ENCODE measurements around the gene SLC38A6.

Gene SLC38A6

DNA sequence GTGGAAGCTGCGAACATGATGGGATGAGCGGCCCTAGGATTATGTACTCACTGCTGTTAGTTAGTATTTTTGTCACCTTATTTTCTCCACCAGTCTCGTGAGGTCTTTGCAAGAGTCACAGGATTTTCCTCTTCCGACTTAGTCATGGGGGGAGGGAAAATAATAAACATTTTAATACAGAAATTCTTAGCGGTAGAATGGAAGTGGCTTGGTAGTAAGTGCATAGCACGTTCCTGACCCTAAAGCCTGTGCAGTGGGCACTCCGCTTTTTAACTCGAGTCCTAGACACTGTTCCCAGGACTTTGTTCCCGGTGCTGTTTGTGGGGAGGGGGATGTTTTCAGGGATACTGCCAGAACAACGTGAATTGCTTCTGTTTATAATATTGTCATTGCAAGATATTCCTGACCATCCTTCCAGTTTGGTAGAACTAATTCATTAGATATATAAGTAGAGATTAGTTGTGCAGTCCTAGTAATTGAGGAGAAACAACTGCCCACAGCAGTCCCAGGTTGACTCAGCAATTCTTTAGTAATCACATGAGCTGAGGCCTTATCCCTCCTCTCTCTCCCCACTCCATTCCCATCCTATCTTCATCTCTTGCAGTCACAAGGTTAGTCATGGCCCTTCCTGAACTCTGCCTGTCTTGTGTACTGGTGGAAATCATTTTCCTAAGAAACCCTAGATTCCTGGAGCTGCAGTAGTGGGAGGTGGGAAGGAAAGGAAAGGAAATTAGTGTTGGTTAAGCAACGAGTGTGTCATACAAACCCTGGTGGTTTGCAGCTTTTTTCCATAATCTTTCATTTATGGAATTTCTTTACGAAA lies 799 bp downstream of the SLC38A6 start:
- no peak for DNase-seq

DNA sequence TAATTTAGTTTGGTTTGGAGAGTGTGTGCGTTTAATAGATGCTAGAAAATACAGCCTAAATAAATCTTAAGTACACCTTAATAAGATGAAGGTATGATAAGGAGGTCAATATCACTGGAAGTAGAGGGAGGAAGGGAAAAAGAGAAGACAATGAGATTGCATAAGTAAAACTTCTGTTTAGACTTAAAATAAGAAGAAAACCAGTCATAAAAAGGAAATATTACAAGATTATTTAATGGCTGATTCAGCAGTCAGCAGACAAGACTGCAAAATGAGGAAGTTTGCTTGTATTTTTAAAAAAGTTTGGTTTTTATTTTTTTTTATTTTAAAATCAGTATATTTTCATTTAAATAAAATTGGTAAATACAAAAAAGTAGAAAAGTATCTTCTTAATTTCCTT lies 3.2 kb downstream of the SLC38A6 start:
- no peak for DNase-seq

DNA sequence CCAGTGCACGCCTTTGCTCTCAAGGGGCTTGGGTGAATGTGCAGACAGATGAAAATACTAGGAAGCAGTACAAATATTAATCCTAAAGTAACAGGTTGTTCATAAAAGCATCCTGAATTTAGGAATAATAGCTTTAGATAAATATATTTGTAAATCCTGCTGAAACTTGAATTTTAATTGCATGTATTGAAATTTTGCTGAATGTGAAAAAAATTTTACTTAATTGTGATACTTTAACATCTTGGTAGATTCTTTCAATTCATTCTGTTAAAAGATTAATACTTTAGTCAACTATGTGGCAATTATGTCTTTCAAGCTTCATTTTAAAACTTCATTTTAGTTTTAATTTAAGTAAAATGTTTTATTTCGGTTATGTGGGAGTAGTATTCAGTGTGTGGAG lies 5.5 kb downstream of the SLC38A6 start:
- no peak for DNase-seq

DNA sequence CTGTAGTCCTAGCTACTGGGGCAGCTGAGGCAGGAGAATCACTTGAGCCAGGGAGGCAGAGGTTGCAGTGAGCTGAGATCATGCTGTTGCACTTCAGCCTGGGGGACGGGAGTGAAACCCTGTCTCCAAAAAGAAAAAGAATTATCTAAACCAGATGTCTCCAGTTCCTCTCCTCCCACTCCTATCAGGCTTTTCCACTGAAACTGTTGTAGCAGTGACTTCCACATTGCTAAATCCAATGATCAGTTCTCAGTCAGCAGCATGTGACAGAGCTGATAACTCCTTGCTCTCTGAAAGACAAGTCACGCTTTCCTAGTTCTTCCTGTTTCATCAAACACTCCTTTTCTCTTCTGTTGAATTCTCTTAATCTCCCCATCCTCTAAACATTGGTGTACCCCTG lies 8.6 kb downstream of the SLC38A6 start:
- no peak for DNase-seq

DNA sequence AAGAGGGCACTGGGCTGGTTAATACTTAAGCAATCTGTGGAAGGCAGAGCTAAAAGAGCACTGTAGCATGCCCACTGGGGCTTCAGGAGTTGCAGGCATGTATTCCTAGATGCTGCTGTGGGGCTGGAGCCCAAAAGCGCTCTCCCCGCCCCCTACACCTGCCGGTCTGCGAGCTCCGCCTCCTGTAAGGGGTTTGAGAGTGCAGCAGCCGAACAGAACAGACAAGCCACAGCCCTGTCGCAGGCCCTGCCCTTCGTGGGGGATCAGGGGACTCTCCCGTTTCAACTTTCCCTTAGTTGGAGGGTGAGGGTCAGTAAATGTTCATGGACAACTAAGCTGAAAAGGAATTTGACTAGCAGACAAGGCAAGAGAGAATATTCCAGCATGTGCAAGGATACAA lies 17.6 kb downstream of the SLC38A6 start:
- DNase-seq = no peak

- no peak for DNase-seq
Measured at GRCh38 chr14:60999536-60999935, 18.5 kb downstream of the SLC38A6 start.

DNA sequence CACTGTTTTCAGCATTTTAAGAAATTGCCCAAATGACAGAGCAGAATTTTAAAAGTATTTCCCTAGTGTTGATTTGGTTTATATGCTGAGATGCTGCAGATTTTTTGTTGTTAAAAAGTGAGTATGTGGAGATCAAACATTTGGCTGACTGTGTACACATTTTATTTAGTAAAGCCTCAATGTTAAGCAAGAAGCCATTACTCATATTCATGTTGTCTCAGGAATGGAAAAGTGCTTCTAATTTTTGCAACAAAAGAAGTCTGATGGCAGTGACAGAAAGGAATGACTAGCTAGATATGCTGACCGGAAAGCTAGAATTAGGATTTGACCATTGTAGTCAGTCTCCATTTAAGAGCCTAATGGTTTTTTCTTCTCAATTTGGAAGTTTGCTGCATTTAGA lies 22.5 kb downstream of the SLC38A6 start:
- DNase-seq = no peak

- no peak for DNase-seq
Measured at GRCh38 chr14:61019537-61019936, 38.5 kb downstream of the SLC38A6 start.

DNA sequence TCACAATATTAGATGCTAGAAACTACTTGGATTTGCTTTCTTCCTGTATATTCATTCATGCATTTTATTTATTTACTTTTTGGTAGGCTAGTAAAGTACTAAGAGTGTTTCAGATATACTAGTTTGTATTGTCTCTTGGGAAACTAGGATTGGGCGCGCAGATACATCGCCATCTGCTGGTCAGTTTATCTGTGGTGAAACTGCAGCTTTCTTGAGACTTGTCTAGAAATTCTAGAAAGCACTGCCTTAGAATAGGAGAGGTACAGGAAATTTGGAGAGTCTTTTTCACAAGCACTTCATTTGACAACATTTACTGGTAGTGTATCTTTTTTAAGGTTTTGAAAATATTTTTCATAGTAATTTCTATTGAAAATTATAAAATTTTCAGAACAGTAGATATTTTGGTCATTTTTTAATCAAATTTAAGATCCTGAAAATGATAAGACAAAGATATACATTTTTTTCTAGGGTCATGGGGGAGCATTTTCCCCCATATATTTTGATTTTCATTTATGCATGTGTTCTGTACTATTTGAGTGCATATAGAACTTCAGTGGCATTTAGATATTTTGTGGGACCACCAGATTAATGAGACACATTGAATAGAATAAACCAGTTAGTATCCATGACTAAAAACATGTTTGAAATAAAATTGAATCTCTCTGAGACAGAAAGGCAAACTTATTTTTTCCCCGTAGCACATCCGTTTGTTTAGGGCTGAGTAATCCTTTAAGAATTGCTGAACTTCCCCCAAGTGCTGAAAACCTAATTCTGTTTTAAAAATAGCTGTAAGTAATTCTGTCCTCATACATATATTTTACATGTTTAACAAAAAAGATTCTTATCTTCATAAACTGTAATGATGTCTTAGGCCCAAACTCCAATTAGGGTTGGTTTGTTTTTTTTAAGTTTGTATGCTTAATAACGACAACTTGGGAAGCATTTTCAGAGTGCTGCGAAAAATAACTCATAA lies 44.5 kb downstream of the SLC38A6 start:
- DNase-seq = peak; percentile 46 to 48

GRCh38 chr14:61026526-61026925 lies 45.5 kb downstream of the SLC38A6 start:
- no peak for DNase-seq

DNA sequence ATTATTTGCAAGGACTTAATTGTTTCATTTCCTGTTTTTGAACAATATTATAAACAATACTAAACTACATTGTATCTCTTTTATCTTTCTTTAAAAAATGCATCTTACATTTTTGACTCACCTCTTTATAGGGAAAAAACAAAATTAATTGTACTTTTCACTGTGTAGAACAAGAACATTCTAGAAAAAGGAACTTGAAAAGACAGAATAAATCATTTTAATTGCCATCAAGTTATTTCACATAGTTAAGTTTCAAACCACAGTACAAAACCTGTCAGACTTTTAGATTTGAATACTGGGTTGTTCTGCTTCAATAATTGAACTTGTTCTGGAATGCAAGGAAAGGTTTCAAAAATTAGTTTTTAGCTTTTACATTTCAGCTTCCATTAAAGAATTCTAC lies 50.0 kb downstream of the SLC38A6 start:
- no peak for DNase-seq

GRCh38 chr14:61033054-61033453 lies 52.0 kb downstream of the SLC38A6 start:
- no peak for DNase-seq

DNA sequence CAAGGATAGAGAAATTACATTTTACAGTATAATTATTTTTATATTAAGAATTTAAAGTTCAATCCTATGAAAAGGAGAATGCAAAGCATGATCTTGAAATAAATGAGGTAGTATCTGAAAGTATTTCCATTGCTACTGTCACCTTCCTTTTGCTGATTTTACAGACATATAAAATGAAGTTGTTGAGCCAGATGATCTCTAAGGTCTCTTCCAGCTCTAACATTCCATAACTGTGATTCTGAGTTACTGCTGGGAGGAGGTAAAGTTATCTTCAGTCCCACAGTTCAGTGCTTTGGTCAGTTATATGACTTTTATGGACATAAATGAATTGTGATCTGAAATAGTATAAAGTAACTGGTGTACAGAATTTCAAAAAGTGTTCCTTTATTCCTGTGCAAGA lies 52.8 kb downstream of the SLC38A6 start:
- DNase-seq = no peak

GRCh38 chr14:61034416-61035120 lies 53.5 kb downstream of the SLC38A6 start:
- no peak for DNase-seq

DNA sequence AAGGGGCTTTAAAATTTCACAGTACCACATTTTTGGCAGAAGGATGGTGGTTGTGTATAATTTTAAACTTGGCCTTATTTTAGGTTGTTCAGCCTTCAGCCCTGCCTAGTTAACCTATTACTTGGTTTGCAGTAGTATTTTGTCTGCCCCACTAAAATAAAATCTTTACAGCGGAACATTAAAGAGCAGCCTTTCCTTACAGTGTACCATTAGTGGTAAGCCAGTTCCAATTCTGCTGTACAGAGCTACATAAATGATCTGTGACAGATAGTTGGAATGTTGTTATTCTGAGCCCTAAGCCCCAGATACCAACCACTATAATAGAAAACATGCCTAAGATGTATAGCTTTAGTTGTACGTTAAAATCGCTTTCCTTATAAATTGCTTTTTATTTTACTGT lies 56.2 kb downstream of the SLC38A6 start:
- no peak for DNase-seq

DNA sequence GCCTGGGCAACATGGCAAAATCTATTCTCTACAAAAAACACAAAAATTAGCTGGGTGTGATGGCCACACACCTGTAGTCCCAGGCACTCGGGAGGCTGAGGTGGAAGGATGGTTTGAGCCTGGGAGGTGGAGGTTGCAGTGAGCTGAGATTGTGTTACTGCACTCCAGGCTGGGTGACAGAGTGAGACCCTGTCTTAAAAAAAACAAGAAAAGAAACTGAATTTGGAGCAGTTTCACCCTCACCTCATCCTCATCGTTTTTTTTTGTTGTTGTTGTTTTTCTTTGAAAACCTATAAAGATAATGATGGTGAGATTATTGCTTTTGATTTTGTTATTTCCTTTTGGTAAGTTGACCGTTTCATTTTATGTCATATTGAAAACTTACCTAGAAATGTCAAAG lies 60.7 kb downstream of the SLC38A6 start:
- no peak for DNase-seq

- no peak for DNase-seq
Measured at GRCh38 chr14:61042220-61042619, 61.2 kb downstream of the SLC38A6 start.

DNA sequence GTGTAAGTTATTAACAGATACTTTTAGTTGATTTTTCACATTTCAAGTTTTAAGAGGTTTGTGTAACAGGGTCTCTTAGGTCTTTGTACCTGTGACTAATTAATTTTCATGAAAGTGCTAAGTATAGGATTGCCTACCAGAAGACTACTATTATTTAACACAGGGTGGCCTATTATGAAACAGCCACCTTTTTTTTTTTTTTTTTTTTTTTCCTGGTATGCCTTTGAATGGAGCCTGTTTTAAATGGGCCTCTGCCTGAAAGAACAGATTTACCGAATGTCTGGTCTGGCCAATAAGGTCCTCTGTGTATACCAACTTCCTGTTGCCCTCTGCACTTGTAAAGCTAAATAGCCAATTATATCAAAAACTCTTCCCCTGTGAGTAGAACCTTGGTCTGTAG lies 62.5 kb downstream of the SLC38A6 start:
- DNase-seq = no peak

DNA sequence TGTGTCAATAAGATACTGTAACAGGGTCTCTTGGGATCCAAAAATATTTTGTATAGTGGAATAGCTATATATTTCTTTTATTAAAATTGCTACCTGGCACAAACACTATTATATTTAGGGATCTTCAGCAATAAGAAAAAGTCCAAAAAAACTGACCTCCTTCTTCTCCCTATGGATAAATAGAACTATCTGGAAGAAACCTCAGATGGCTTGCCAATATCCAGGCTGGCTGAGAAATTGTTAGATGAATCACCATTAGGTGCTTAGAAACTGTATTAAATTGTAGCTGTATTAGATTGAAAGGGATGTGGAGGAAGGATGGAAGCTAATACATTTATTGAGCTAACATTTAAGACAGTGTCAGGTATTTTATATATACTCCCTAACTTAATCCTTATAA lies 66.0 kb downstream of the SLC38A6 start:
- DNase-seq = no peak

GRCh38 chr14:61048640-61049039 lies 67.6 kb downstream of the SLC38A6 start:
- DNase-seq = no peak

DNA sequence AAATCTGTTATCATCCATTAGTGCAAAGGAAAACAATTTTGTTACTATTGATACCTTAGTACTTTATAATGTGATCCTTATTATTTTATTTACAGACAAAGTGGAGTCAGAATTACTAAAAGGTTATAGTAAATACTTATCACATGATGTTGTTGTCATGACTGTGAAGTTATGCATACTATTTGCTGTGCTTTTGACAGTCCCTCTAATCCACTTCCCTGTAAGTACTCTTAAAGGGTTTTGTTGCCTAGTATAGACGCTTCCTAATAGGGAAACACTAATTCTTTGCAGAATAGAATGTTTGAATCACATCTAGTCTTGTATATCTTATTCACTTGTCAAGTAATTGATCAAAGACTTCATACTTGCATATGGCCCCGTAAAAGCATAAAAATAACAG lies 69.4 kb downstream of the SLC38A6 start:
- DNase-seq = no peak

DNA sequence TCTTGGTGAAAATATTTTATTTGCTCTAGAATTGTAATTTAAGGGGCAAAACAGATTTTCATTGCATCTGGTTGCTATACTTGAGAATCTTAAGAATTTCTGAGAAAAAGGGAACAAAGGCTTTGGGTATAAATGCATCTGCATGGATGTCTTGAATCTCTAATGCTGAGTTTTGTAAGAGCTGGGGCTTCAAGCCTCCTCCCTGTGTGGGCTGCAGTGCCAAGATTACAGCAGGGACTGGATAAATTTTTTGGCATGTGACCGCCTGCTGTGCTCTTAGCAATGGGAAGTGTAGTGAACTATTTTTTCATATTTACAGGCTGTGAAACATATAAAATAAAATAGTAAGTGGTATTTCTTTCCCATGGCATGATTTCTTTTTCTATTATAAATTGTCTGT lies 70.0 kb downstream of the SLC38A6 start:
- DNase-seq = no peak

- no peak for DNase-seq
Measured at GRCh38 chr14:61051621-61052020, 70.6 kb downstream of the SLC38A6 start.
